Breast epithelium (tissue), 3 donors: ENCODE measurements around the gene ATG14.
"Not testable (repeated sequence)": the region's sequence is repeated elsewhere in the genome, so short reads cannot be mapped to it uniquely, and the experiment has no call there.

ENCODE experiments used
- POLR2A ChIP-seq: fragments of 450-650 bp; IDR thresholded peaks from one replicate; pipeline ENCODE4 v1.6.1; 2016; ENCODE audit warnings: antibody characterized with exemption, mild to moderate bottlenecking, moderate library complexity
- POLR2AphosphoS5 ChIP-seq, 3 donors: sonication (generic); formaldehyde crosslinking; IDR thresholded peaks; one replicate each; pipeline ENCODE4 v1.6.1; 2017; ENCODE audit warnings: antibody characterized with exemption in 3 of 3
- TF ChIP-seq, protein P1 (sequence below), 3 donors: fragments of 450-650 bp; IDR thresholded peaks; one replicate each; pipeline ENCODE4 v1.5.1; 2016 to 2017; ENCODE audit warnings: antibody characterized with exemption in 3 of 3, mild to moderate bottlenecking in 3 of 3, moderate library complexity in 3 of 3

DNA sequence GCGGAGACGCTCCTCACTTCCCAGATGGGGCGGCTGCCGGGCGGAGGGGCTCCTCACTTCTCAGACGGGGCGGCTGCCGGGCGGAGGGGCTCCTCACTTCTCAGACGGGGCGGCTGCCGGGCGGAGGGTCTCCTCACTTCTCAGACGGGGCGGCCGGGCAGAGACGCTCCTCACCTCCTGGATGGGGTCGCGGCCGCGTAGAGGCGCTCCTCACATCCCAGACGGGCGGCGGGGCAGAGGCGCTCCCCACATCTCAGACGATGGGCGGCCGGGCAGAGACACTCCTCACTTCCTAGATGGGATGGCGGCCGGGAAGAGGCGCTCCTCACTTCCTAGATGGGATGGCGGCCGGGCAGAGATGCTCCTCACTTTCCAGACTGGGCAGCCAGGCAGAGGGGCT, 44.8 kb upstream of the ATG14 start:
- TF ChIP-seq, protein P1, sequence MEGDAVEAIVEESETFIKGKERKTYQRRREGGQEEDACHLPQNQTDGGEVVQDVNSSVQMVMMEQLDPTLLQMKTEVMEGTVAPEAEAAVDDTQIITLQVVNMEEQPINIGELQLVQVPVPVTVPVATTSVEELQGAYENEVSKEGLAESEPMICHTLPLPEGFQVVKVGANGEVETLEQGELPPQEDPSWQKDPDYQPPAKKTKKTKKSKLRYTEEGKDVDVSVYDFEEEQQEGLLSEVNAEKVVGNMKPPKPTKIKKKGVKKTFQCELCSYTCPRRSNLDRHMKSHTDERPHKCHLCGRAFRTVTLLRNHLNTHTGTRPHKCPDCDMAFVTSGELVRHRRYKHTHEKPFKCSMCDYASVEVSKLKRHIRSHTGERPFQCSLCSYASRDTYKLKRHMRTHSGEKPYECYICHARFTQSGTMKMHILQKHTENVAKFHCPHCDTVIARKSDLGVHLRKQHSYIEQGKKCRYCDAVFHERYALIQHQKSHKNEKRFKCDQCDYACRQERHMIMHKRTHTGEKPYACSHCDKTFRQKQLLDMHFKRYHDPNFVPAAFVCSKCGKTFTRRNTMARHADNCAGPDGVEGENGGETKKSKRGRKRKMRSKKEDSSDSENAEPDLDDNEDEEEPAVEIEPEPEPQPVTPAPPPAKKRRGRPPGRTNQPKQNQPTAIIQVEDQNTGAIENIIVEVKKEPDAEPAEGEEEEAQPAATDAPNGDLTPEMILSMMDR (IDR thresholded peaks at IDR 0.05) = not testable (repeated sequence)
- not testable (repeated sequence) for TF ChIP-seq POLR2A; POLR2AphosphoS5 (IDR thresholded peaks at IDR 0.05)
